ENCODE measurements around the gene CD6.

- TF ChIP-seq TAF1 (IDR thresholded peaks at IDR 0.05; ENCODE audit: borderline replicate concordance, insufficient read depth, low read length) (no peak), SIN3A (IDR thresholded peaks at IDR 0.05; ENCODE audit: borderline replicate concordance, insufficient read depth, low read length) (no peak), POLR2AphosphoS5 (IDR thresholded peaks at IDR 0.05; ENCODE audit: low read depth, low read length) (no peak)
Measured at GRCh38 chr11:61037441-61038093, 66.1 kb downstream of the CD6 start.

Measured in PFSK-1 (cell line).